GM18498 (cell line): ENCODE data around the gene YTHDF1.

ENCODE experiments used
- ATAC-seq: cut with Tn5 transposase; IDR thresholded peaks from one replicate; pipeline ENCODE4 v1.9.1; 2021; ENCODE audit warnings: mild to moderate bottlenecking, moderate library complexity; ENCODE audit not compliant: unreplicated experiment

The YTHDF1 gene

GRCh38 chr20:63212393-63212730 is 3.6 kb downstream of the YTHDF1 start:
- no peak for ATAC-seq

- no peak for ATAC-seq
Observed at GRCh38 chr20:63210011-63210605, 5.8 kb downstream of the YTHDF1 start.

- no peak for ATAC-seq
Observed at GRCh38 chr20:63208346-63208909, 7.5 kb downstream of the YTHDF1 start.

- no peak for ATAC-seq
Observed at GRCh38 chr20:63206878-63207277, 9.1 kb downstream of the YTHDF1 start.

- no peak for ATAC-seq
Observed at GRCh38 chr20:63205896-63206295, 10.0 kb downstream of the YTHDF1 start.

- no peak for ATAC-seq
Observed at GRCh38 chr20:63204362-63204761, 11.6 kb downstream of the YTHDF1 start.

GRCh38 chr20:63202811-63203526 is 13.0 kb downstream of the YTHDF1 start:
- no peak for ATAC-seq

- ATAC-seq = no peak
Observed at GRCh38 chr20:63202021-63202420, 13.9 kb downstream of the YTHDF1 start.

GRCh38 chr20:63198606-63199005 is 17.3 kb downstream of the YTHDF1 start:
- no peak for ATAC-seq

GRCh38 chr20:63196768-63197470 is 19.0 kb downstream of the YTHDF1 start:
- no peak for ATAC-seq

GRCh38 chr20:63194797-63195173 is 21.1 kb downstream of the YTHDF1 start:
- no peak for ATAC-seq

- no peak for ATAC-seq
Observed at GRCh38 chr20:63194007-63194796, 21.7 kb downstream of the YTHDF1 start.

GRCh38 chr20:63192721-63193120 is 23.2 kb downstream of the YTHDF1 start:
- ATAC-seq = no peak

- no peak for ATAC-seq
Observed at GRCh38 chr20:63191400-63191799, 24.5 kb downstream of the YTHDF1 start.

- no peak for ATAC-seq
Observed at GRCh38 chr20:63190828-63191227, 25.1 kb downstream of the YTHDF1 start.

GRCh38 chr20:63189846-63190559 is 25.9 kb downstream of the YTHDF1 start:
- ATAC-seq = no peak

- no peak for ATAC-seq
Observed at GRCh38 chr20:63189322-63189642, 26.6 kb downstream of the YTHDF1 start.

- ATAC-seq = no peak
Observed at GRCh38 chr20:63188641-63189321, 27.1 kb downstream of the YTHDF1 start.

- no peak for ATAC-seq
Observed at GRCh38 chr20:63188159-63188442, 27.8 kb downstream of the YTHDF1 start.
